HS-27A (cell line): Measurements from ENCODE around the gene PIH1D2.
"Not testable (repeated sequence)": the region's sequence is repeated elsewhere in the genome, so short reads cannot be mapped to it uniquely, and the experiment has no call there.

ENCODE experiments used
- DNase-seq: peaks from one replicate; pipeline ENCODE4 v3.0.0-alpha.2; 2012; ENCODE audit warnings: low read depth, missing footprints

Gene PIH1D2

GRCh38 chr11:112073941-112074811 is at the start of gene PIH1D2, which contains the start of gene NKAPD1:
Gene PIH1D2, minus strand, starts transcription at chr11:112074017. Its CDS starts 843 bp downstream, at chr11:112073174.
Gene NKAPD1, plus strand, starts transcription at chr11:112074299. Its CDS starts 1,276 bp downstream, at chr11:112075575.
- peak; percentile 69 for DNase-seq

- DNase-seq: no peak
Observed at GRCh38 chr11:112123129-112123528, 49.3 kb upstream of the PIH1D2 start.

GRCh38 chr11:112121981-112122615 is 48.3 kb upstream of the PIH1D2 start:
- no peak for DNase-seq

GRCh38 chr11:112118176-112118575 is 44.4 kb upstream of the PIH1D2 start:
- no peak for DNase-seq

GRCh38 chr11:112115386-112115785 is 41.6 kb upstream of the PIH1D2 start:
- no peak for DNase-seq

GRCh38 chr11:112114460-112114859 is 40.6 kb upstream of the PIH1D2 start:
- DNase-seq: no peak

- DNase-seq: no peak
Observed at GRCh38 chr11:112113539-112114457, 40.0 kb upstream of the PIH1D2 start.

GRCh38 chr11:112106070-112106469 is 32.3 kb upstream of the PIH1D2 start:
- no peak for DNase-seq

- DNase-seq: no peak
Observed at GRCh38 chr11:112103446-112103845, 29.6 kb upstream of the PIH1D2 start.

- DNase-seq: no peak
Observed at GRCh38 chr11:112100462-112100861, 26.6 kb upstream of the PIH1D2 start.

GRCh38 chr11:112097734-112098528 is 24.1 kb upstream of the PIH1D2 start:
- no peak for DNase-seq

GRCh38 chr11:112096194-112096593 is 22.4 kb upstream of the PIH1D2 start:
- DNase-seq: no peak

- not testable (repeated sequence) for DNase-seq
Observed at GRCh38 chr11:112095302-112095701, 21.5 kb upstream of the PIH1D2 start.

GRCh38 chr11:112087212-112087611 is 13.4 kb upstream of the PIH1D2 start:
- DNase-seq: no peak

- peak; percentile 77 for DNase-seq
Observed at GRCh38 chr11:112086422-112087191, 12.8 kb upstream of the PIH1D2 start, which contains the start of the genes SDHD and TIMM8B. Gene SDHD, plus strand, starts transcription at chr11:112086873. Its CDS starts 35 bp downstream, at chr11:112086908. Gene TIMM8B, minus strand, starts transcription at chr11:112086756. Its CDS starts 33 bp downstream, at chr11:112086723.

- no peak for DNase-seq
Observed at GRCh38 chr11:112085822-112086421, 12.1 kb upstream of the PIH1D2 start.

- no peak for DNase-seq
Observed at GRCh38 chr11:112082729-112083128, 8.9 kb upstream of the PIH1D2 start.

GRCh38 chr11:112062923-112063322 is 10.9 kb downstream of the PIH1D2 start:
- DNase-seq: no peak

GRCh38 chr11:112058103-112058502 is 15.7 kb downstream of the PIH1D2 start:
- no peak for DNase-seq

- DNase-seq: no peak
Observed at GRCh38 chr11:112057170-112057569, 16.6 kb downstream of the PIH1D2 start.
